Ecto neural progenitor cell (in vitro differentiated cells): ENCODE measurements around the gene PRPF40B.

ENCODE experiments used
- DNase-seq: peaks from one replicate; pipeline ENCODE4 v3.0.0-alpha.2; 2018; ENCODE audit warnings: low spot score

Gene PRPF40B

GRCh38 chr12:49658276-49658675 lies 34.9 kb downstream of the PRPF40B start:
- DNase-seq: no peak

- no peak for DNase-seq
Measured at GRCh38 chr12:49659753-49660152, 36.4 kb downstream of the PRPF40B start.

GRCh38 chr12:49661191-49661590 lies 37.8 kb downstream of the PRPF40B start:
- no peak for DNase-seq

GRCh38 chr12:49661746-49662145 lies 38.4 kb downstream of the PRPF40B start:
- no peak for DNase-seq

GRCh38 chr12:49662998-49663843 lies 39.9 kb downstream of the PRPF40B start:
- no peak for DNase-seq

GRCh38 chr12:49664167-49664566 lies 40.8 kb downstream of the PRPF40B start:
- no peak for DNase-seq

- no peak for DNase-seq
Measured at GRCh38 chr12:49664591-49665239, 41.4 kb downstream of the PRPF40B start.

GRCh38 chr12:49665384-49665783 lies 42.0 kb downstream of the PRPF40B start:
- no peak for DNase-seq

- DNase-seq: no peak
Measured at GRCh38 chr12:49666176-49666575, 42.8 kb downstream of the PRPF40B start.

- DNase-seq: no peak
Measured at GRCh38 chr12:49667325-49668090, 44.1 kb downstream of the PRPF40B start.

- no peak for DNase-seq
Measured at GRCh38 chr12:49669796-49670195, 46.4 kb downstream of the PRPF40B start.

- no peak for DNase-seq
Measured at GRCh38 chr12:49671031-49671765, 47.8 kb downstream of the PRPF40B start.

- no peak for DNase-seq
Measured at GRCh38 chr12:49672301-49673217, 49.2 kb downstream of the PRPF40B start.

GRCh38 chr12:49673446-49674317 lies 50.3 kb downstream of the PRPF40B start:
- DNase-seq: peak; percentile 93

GRCh38 chr12:49674318-49674981 lies 51.1 kb downstream of the PRPF40B start:
- no peak for DNase-seq

GRCh38 chr12:49675137-49675536 lies 51.8 kb downstream of the PRPF40B start:
- DNase-seq: no peak

GRCh38 chr12:49678711-49679110 lies 55.4 kb downstream of the PRPF40B start:
- no peak for DNase-seq

GRCh38 chr12:49680075-49680474 lies 56.7 kb downstream of the PRPF40B start:
- no peak for DNase-seq

GRCh38 chr12:49683599-49684309 lies 60.4 kb downstream of the PRPF40B start:
- no peak for DNase-seq
